GM12865 (cell line): ENCODE data around the gene HFM1.

Source experiments
- DNase-seq: peaks from one replicate; pipeline ENCODE4 v3.0.0; 2010; ENCODE audit warnings: low read depth
- H3K4me3 ChIP-seq: 2 replicates; pipeline ENCODE4 v1.5.1; 2011; ENCODE audit warnings: mild to moderate bottlenecking, low read depth, low read length, control low read depth
- TF ChIP-seq, protein P1 (sequence below): IDR thresholded peaks from 2 replicates; pipeline ENCODE4 v1.5.1; 2011; ENCODE audit warnings: low read length, control low read depth, low read depth, inconsistent platforms; ENCODE audit not compliant: insufficient read depth; ENCODE audit errors: missing control alignments

Gene HFM1

DNA sequence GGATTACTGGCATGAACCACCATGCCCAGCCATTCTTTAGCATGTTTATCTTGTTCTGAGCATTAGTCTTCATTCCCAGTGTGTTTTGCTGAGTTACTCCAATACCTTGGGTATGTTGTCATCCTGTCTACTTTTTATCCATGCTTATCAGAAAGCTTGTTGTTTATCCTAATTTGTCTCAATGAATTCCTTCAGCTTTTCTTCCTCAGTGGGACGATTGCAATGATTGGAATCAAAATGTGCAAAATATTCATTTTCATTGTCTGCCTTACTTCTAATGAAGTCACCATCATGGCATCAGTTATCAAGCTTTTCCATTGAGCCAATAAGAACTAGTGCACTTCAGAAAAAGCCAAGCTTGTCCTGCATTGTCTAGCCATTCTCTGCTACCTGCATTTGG, 170.5 kb downstream of the HFM1 start:
- TF ChIP-seq, protein P1, sequence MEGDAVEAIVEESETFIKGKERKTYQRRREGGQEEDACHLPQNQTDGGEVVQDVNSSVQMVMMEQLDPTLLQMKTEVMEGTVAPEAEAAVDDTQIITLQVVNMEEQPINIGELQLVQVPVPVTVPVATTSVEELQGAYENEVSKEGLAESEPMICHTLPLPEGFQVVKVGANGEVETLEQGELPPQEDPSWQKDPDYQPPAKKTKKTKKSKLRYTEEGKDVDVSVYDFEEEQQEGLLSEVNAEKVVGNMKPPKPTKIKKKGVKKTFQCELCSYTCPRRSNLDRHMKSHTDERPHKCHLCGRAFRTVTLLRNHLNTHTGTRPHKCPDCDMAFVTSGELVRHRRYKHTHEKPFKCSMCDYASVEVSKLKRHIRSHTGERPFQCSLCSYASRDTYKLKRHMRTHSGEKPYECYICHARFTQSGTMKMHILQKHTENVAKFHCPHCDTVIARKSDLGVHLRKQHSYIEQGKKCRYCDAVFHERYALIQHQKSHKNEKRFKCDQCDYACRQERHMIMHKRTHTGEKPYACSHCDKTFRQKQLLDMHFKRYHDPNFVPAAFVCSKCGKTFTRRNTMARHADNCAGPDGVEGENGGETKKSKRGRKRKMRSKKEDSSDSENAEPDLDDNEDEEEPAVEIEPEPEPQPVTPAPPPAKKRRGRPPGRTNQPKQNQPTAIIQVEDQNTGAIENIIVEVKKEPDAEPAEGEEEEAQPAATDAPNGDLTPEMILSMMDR = no peak
- H3K4me3 ChIP-seq = no peak overlapping the region
- no peak for DNase-seq

DNA sequence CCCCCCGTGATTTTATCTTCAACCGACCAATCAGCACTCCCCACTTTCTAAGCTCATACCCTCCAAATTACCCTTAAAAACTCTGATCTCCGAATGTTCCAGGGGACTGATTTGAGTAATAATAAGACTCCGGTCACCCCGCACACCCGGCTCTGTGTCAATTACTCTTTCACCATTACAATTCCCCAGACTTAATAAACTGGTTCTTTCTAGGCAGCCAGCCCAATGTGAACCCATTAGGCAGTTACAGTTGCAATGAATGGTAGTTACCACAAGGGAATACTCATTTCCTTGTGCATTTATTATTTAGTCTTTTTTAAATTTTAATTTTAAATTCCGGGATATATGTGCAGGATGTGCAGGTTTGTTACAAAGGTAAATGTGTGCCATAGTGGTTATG, 177.9 kb downstream of the HFM1 start:
- H3K4me3 ChIP-seq = no peak overlapping the region
- DNase-seq = no peak
- TF ChIP-seq, protein P1 = no peak

DNA sequence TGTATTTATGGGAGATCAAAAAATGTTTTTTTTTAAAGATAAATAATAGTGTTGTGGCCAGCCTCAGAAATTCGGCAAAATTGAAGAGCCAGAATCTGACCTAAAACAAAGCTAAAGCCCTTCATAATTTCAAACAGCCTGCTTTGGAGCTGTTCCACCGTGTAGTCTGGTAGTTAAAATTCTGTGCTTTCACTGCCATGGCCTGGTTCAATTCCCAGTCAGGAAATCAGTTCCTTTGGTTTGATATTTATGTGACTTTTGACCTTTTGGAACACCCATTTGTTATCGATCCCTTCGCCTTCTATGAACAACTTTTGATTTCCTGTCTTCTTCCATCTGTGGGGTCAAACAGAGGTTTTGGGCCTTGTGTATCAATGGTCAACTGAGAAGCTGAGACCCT, 179.8 kb downstream of the HFM1 start:
- no peak overlapping the region for H3K4me3 ChIP-seq
- TF ChIP-seq, protein P1 = no peak
- DNase-seq = no peak

DNA sequence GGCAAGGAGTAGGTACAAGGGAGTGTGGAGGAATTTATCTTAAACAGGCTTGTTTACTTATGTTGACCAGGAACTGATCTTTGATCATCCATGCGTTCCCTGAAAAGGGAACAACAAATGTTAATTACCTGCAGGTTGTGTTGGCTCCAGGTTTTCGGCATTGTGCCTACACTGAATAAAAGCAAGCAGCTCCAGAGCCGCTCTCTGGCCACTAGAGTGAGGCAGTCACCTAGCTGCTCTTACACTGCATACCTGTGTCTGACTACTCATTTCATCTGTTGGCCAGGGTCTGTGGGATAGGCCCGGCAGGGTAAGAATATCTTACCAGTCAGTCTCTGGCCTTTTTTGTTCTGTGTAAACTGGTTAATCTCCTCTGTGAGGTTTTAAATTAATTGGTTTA, 183.6 kb downstream of the HFM1 start:
- TF ChIP-seq, protein P1 = no peak
- no peak for DNase-seq
- no peak overlapping the region for H3K4me3 ChIP-seq

DNA sequence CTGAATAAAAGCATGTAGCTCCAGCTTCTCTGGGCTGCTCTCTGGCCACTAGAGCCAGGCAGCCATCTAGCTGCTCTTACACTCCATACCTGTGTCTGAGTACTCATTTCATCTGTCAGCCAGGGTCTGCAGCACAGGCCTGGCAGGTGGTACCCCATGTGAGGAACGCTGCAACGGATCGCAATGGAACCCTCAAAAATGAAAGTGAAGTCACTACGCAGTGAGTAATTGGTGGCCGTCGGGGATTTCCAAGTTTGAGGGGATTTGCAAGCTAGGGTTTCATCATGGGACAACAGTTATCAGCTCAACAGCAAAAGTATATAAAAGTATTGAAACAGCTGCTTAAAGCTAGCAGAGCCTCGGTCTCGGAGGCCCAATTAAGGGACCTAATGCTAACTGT, 186.7 kb downstream of the HFM1 start:
- H3K4me3 ChIP-seq = no peak overlapping the region
- TF ChIP-seq, protein P1 = no peak
- peak; percentile 16 for DNase-seq
